ENCODE data around the gene EIF2B4.
A peak's percentile ranks its signal among the peaks of the same experiment; 100 is the strongest.
"Not testable (repeated sequence)": the region's sequence is repeated elsewhere in the genome, so short reads cannot be mapped to it uniquely, and the experiment has no call there.

EIF2B4 gene

DNA sequence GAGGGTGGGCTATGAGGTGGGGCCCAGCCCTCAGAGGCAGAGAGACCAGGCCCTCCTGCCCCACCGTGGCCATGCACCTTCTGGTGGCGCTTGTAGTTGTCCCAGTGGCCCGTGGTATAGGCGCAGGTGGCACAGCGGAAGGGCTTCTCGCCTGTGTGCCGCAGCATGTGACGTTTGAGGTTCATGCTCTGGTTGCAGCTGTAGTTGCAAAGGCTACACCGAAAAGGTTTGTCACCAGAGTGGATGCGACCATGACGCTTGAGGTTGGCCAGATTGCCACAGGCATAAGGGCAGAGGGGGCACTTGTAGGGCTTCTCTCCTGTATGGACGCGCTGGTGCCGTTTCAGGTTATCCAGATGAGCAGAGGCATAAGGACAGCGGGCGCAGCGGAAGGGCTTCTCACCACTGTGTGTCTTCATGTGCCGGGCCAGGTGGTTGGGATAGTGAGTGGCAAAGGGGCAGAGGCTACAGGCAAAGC is 7.5 kb upstream of the EIF2B4 start:
- DNase-seq, result no peak

GRCh38 chr2:27376866-27377617 is 6.9 kb upstream of the EIF2B4 start:
- DNase-seq, result no peak

DNA sequence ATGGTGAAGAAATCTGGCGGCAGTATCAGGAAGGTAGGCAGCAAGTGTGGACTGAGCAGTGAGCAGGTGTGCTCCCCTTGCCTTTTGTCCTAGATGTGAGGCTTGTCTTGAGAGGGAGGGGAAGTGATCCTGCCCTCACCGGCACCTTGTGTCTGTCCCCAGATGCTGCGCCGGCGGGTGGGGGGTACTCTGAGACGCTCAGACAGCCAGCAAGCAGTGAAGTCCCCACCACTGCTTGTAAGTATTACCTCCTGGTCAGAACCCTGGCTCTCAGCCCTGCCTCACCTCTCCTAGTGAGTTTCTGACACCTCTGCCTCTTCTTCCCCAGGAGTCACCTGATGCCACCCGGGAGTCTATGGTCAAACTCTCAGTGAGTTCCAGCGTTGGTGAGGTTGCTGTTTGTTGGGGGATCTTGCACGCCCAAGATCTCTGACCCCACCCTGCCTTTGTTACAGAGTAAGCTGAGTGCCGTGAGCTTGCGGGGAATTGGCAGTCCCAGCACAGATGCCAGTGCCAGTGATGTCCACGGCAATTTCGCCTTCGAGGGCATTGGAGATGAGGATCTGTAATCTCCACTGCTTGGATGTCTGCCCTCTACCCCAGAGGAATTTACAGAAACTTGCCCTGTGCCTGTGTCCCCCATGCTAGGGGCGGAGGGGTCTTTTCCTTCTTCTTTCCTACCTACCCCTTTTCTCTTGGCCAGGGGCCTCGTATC is 6.2 kb upstream of the EIF2B4 start:
- DNase-seq, result no peak

DNA sequence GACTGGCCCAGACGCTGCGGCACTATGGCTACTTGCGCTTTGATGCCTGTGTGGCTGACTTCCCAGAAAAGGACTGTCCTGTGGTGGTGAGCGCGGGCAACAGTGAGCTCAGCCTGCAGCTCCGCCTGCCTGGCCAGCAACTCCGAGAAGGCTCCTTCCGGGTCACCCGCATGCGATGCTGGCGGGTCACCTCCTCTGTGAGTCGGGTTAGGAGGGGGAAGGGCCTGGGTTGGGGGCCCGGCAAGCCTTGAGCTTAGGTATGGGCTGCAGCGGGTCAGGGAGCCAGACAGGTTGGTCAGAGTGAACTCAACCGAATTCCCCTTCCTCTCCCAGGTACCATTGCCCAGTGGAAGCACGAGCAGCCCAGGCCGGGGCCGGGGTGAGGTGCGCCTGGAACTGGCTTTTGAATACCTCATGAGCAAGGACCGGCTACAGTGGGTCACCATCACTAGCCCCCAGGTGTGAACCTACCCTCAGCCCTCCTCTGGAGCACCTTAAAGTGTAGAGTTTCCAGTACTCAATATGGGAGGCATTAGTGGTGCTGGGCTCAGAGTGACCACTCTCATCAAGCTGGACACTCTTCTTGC is 5.5 kb upstream of the EIF2B4 start:
- no peak for DNase-seq

DNA sequence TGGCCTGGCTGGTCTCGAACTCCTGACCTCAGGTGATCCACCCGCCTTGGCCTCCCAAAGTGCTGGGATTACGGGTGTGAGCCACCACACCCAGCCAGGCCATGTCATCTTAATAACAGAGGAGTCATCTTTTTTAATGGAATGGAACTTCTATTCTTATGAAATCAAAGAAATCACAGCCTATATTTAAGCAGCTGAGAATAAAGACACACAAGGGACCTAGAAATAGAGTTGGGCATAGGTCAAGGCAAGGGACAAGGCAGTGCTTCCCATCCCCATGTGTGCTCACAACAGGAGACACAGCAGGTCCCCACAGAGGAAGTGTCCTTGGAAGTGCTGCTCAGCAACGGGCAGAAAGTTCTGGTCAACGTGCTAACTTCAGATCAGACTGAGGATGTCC is 3.4 kb upstream of the EIF2B4 start:
- DNase-seq, result no peak

- DNase-seq, result no peak
These were observed 2.8 kb upstream of the EIF2B4 start for GRCh38 chr2:27372937-27373336.

- no peak for DNase-seq
These were observed 880 bp upstream of the EIF2B4 start for GRCh38 chr2:27370816-27371620.

GRCh38 chr2:27369471-27370025 is 590 bp downstream of the EIF2B4 start:
- no peak for DNase-seq

GRCh38 chr2:27363933-27364332 is 6.2 kb downstream of the EIF2B4 start:
- DNase-seq, result no peak

- DNase-seq, result no peak
These were observed 7.3 kb downstream of the EIF2B4 start for GRCh38 chr2:27362678-27363420.

GRCh38 chr2:27356382-27357181 is 13.6 kb downstream of the EIF2B4 start, which contains the start of gene GTF3C2:
TSS of gene GTF3C2 (minus strand) at chr2:27356764. CDS start at chr2:27343554, 13,210 bp downstream.
- DNase-seq, result peak; percentile 99

DNA sequence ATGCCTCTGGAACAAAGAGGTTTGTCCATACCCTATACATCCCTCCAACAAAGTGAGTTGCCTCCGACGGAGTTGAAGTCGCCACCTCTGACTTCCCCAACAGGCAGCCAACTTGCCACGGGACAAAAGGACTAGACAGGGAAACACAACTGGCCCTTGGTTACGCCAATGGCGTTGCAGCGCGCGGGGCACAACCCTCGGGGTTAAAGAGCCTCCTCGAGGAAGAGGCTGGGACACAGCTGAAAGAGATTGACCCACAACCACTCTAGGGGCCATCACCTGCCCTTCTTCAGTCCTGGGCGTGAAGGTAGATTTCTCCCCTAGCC is 14.1 kb downstream of the EIF2B4 start:
- peak; percentile 53 for DNase-seq

- no peak for DNase-seq
These were observed 15.6 kb downstream of the EIF2B4 start for GRCh38 chr2:27354597-27354927.

GRCh38 chr2:27353762-27354596 is 16.2 kb downstream of the EIF2B4 start:
- DNase-seq, result no peak

DNA sequence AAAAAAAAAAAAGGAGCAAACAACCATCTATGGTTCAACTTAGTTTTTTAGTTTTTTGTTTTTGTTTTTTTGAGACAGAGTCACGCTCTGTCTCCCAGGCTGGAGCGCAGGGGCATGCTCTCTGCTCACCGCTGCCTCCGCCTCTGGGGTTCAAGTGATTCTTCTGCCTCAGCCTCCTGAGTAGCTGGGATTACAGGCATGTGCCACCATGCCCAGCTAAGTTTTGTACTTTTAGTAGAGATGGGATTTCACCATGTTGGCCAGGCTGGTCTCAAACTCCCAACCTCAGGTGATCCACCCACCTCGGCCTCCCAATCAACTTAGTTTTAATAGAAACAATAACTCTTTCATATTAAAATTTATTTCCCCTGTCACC is 16.8 kb downstream of the EIF2B4 start:
- not testable (repeated sequence) for DNase-seq

DNA sequence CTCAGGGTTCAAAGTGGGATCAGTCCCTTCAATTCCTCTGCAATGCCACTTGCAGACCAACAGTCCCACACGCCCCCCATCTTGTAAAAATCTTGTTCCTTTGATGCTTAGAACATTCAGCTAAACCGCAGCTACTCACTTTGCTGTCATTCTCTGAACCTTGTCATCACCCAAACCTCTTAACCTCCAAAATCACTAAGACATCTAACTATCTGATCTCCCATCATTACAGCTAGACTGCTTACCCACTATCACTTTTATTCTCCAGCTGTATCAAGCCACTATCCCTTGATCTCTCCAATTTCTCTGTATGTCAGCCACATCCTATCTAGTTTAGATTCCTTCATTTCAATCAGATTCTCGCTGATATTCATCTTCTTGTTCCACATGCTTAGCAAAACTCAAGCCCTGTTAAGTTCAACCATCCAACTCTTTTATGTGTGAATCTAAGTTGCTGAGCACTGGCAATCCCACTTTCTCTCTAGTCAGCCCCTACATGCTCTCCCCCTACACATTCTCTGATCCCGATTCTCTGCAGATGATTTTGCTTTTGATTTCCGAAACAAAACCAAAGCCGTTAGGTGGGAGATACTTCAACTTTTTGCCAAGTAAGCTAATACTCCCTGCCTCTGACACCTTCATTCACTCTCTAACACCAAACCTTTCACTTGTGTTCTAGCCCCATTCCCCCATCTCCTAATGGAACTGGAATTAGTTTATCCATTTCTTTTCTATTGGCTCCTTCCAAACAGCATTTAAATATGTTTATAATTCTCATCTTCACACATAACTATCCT is 18.1 kb downstream of the EIF2B4 start:
- DNase-seq, result no peak

DNA sequence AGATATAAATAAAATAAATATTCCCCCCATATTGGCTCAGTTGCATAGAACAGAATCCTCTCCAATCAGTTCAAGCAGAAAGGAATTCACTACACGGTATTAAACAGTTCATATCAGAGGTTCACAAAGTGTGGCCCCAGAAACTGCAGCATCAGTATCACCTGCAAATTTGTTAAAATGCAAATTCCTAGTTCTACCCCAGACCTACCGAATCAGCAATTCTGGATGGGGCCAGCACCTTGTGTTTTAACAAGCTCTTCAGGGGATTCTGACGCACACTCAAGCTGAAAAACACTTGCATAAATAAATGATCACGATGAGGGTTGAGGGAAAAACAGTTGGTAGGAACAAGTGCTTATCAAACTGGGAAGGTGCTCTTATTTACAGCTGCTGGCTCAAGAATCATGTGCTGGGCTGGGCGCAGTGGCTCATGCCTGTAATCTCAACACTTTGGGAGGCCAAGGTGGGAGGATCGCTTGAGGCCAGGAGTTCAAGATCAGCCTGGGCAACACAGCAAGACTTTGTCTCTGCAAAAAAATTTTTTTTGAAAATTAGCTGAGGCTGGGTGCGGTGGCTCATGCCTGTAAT is 19.9 kb downstream of the EIF2B4 start:
- DNase-seq, result no peak

- no peak for DNase-seq
These were observed 22.5 kb downstream of the EIF2B4 start for GRCh38 chr2:27347641-27348040.

GRCh38 chr2:27336173-27336572 is 34.0 kb downstream of the EIF2B4 start:
- no peak for DNase-seq
